Measurements from ENCODE around the gene CTCFL. TPM values are rescaled to one million over a fixed set of nuclear protein-coding genes. Genes with fewer than 3 reads are reported as not detected.
"Not testable (repeated sequence)": the region's sequence is repeated elsewhere in the genome, so short reads cannot be mapped to it uniquely, and the experiment has no call there.

CTCFL gene
- polyA plus RNA-seq, 1 donor from 2014 or later = not detected

GRCh38 chr20:57513199-57513598 is 11.7 kb downstream of the CTCFL start:
- H3K27ac ChIP-seq (ENCODE audit: low read length) = no peak overlapping the region
- no peaks in the 10 kb centered on the region for H3K36me3 ChIP-seq (ENCODE audit: insufficient read depth, low read length)
- no peaks in the 10 kb centered on the region for H3F3A ChIP-seq (ENCODE audit: insufficient read depth, low read length, poor library complexity, severe bottlenecking)
- H3K27me3 ChIP-seq (ENCODE audit: insufficient read depth, low read depth, low read length) = no peaks in the 10 kb centered on the region
- H3K79me2 ChIP-seq (replicated peaks; ENCODE audit: insufficient read depth, low read length) = no peaks in the 10 kb centered on the region
- H3K9ac ChIP-seq (ENCODE audit: low read length) = no peak overlapping the region
- H3K9me2 ChIP-seq (ENCODE audit: insufficient read depth, low read length) = no peaks in the 10 kb centered on the region
- no peak overlapping the region for H3K4me2 ChIP-seq (ENCODE audit: low read length)
- H4K20me1 ChIP-seq (ENCODE audit: insufficient read depth) = no peaks in the 10 kb centered on the region
- H3K4me3 ChIP-seq (ENCODE audit: low read length) = no peak overlapping the region
- H2AFZ ChIP-seq (ENCODE audit: low read depth, low read length) = no peak overlapping the region
- no peaks in the 10 kb centered on the region for H3K9me3 ChIP-seq (ENCODE audit: low read length)
- TF ChIP-seq RAD21 (conservative IDR thresholded peaks at IDR 0.05) (no peak), POLR2AphosphoS5 (IDR thresholded peaks at IDR 0.05) (no peak)

- H3K9me3 ChIP-seq (ENCODE audit: low read length) = no peaks in the 10 kb centered on the region
- no peak overlapping the region for H3K4me2 ChIP-seq (ENCODE audit: low read length)
- H3F3A ChIP-seq (ENCODE audit: insufficient read depth, low read length, poor library complexity, severe bottlenecking) = no peaks in the 10 kb centered on the region
- H3K79me2 ChIP-seq (replicated peaks; ENCODE audit: insufficient read depth, low read length) = no peaks in the 10 kb centered on the region
- H3K27ac ChIP-seq (ENCODE audit: low read length) = no peak overlapping the region
- no peaks in the 10 kb centered on the region for H4K20me1 ChIP-seq (ENCODE audit: insufficient read depth)
- no peak overlapping the region for H3K9ac ChIP-seq (ENCODE audit: low read length)
- H2AFZ ChIP-seq (ENCODE audit: low read depth, low read length) = no peak overlapping the region
- H3K27me3 ChIP-seq (ENCODE audit: insufficient read depth, low read depth, low read length) = no peaks in the 10 kb centered on the region
- no peak for TF ChIP-seq REST (IDR thresholded peaks at IDR 0.05; ENCODE audit: borderline replicate concordance)
- TF ChIP-seq POLR2AphosphoS5 (IDR thresholded peaks at IDR 0.05) = no peak
- no peak for TF ChIP-seq TAF1 (IDR thresholded peaks at IDR 0.05; ENCODE audit: low read depth)
- no peak overlapping the region for H3K4me3 ChIP-seq (ENCODE audit: low read length)
- H3K36me3 ChIP-seq (ENCODE audit: insufficient read depth, low read length) = no peaks in the 10 kb centered on the region
- H3K9me2 ChIP-seq (ENCODE audit: insufficient read depth, low read length) = no peaks in the 10 kb centered on the region
These were observed 12.5 kb downstream of the CTCFL start for GRCh38 chr20:57512432-57512831.

- H3K36me3 ChIP-seq (ENCODE audit: insufficient read depth, low read length); H3K27ac ChIP-seq (ENCODE audit: low read length); H3K79me2 ChIP-seq (replicated peaks; ENCODE audit: insufficient read depth, low read length); H3K4me2 ChIP-seq (ENCODE audit: low read length); H3K4me3 ChIP-seq (ENCODE audit: low read length); H3K27me3 ChIP-seq (ENCODE audit: insufficient read depth, low read depth, low read length); H2AFZ ChIP-seq (ENCODE audit: low read depth, low read length); H3F3A ChIP-seq (ENCODE audit: insufficient read depth, low read length, poor library complexity, severe bottlenecking); H3K9ac ChIP-seq (ENCODE audit: low read length); H4K20me1 ChIP-seq (ENCODE audit: insufficient read depth); H3K9me2 ChIP-seq (ENCODE audit: insufficient read depth, low read length); H3K9me3 ChIP-seq (ENCODE audit: low read length): not testable (repeated sequence)
These were observed 13.2 kb downstream of the CTCFL start for GRCh38 chr20:57511709-57512108.

GRCh38 chr20:57509665-57510237 is 15.2 kb downstream of the CTCFL start:
- no peaks in the 10 kb centered on the region for H3F3A ChIP-seq (ENCODE audit: insufficient read depth, low read length, poor library complexity, severe bottlenecking)
- H3K9me2 ChIP-seq (ENCODE audit: insufficient read depth, low read length) = no peaks in the 10 kb centered on the region
- no peaks in the 10 kb centered on the region for H3K36me3 ChIP-seq (ENCODE audit: insufficient read depth, low read length)
- H4K20me1 ChIP-seq (ENCODE audit: insufficient read depth) = no peaks in the 10 kb centered on the region
- no peaks in the 10 kb centered on the region for H3K27me3 ChIP-seq (ENCODE audit: insufficient read depth, low read depth, low read length)
- H3K4me3 ChIP-seq (ENCODE audit: low read length) = no peak overlapping the region
- no peak overlapping the region for H3K27ac ChIP-seq (ENCODE audit: low read length)
- no peak overlapping the region for H3K9ac ChIP-seq (ENCODE audit: low read length)
- no peak for TF ChIP-seq EZH2 (IDR thresholded peaks at IDR 0.05; ENCODE audit: borderline replicate concordance, insufficient read depth, low read length, poor library complexity, severe bottlenecking)
- no peak for TF ChIP-seq RAD21 (conservative IDR thresholded peaks at IDR 0.05)
- TF ChIP-seq REST (IDR thresholded peaks at IDR 0.05; ENCODE audit: borderline replicate concordance) = no peak
- TF ChIP-seq POLR2AphosphoS5 (IDR thresholded peaks at IDR 0.05) = no peak
- TF ChIP-seq EP300 (conservative IDR thresholded peaks at IDR 0.05; ENCODE audit: poor library complexity, severe bottlenecking) = no peak
- TF ChIP-seq MXI1 (conservative IDR thresholded peaks at IDR 0.05; ENCODE audit: poor library complexity, severe bottlenecking) = no peak
- no peak for TF ChIP-seq TAF1 (IDR thresholded peaks at IDR 0.05; ENCODE audit: low read depth)
- no peak for TF ChIP-seq SMC3 (conservative IDR thresholded peaks at IDR 0.05; ENCODE audit: poor library complexity)
- TF ChIP-seq CTCF (IDR thresholded peaks at IDR 0.05; ENCODE audit: poor library complexity, severe bottlenecking) = no peak
- no peak overlapping the region for H2AFZ ChIP-seq (ENCODE audit: low read depth, low read length)
- H3K4me2 ChIP-seq (ENCODE audit: low read length) = no peak overlapping the region
- H3K9me3 ChIP-seq (ENCODE audit: low read length) = no peaks in the 10 kb centered on the region
- H3K79me2 ChIP-seq (replicated peaks; ENCODE audit: insufficient read depth, low read length) = no peaks in the 10 kb centered on the region

Data from neural cell (in vitro differentiated cells).